Activated CD4-positive, CD25-positive, alpha-beta regulatory T cell treated with anti-CD3 and anti-CD28 coated beads, Interleukin-2, amount 50 U/mL, for 16 hours (primary cell): ENCODE data around the gene TCAF1.
"Not testable (repeated sequence)": the region's sequence is repeated elsewhere in the genome, so short reads cannot be mapped to it uniquely, and the experiment has no call there.

Experiments
- DNase-seq: peaks from one replicate; pipeline ENCODE4 v3.0.0-alpha.2; 2020; ENCODE audit warnings: low read depth, low spot score

TCAF1 gene

DNA sequence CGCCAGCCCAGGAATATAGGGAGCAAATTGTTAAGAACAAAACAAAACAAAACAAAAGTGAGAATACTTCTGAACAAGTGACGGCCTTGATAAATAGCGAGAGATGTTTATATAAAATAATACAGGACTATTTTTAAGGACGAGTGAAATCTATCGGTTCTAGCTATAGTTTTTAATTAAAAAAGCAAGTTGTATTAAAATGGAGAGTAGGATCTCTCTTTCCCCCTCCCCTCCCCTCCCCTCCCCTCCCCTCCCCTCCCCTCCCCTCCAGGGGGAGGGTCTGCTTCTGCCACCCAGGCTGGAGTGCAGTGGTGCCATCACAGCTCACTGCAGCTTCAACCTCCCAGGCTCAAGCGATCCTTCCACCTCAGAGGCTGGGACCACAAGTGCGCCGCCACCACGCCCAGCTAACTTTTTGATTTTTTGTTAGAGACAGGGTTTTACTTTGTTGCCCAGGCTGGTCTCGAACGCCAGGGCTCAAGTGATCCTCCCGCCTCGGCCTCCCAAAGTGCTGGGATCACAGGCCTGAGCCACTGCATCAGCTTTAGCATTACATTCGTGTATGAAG is 440 bp upstream of the TCAF1 start:
- DNase-seq: no peak

DNA sequence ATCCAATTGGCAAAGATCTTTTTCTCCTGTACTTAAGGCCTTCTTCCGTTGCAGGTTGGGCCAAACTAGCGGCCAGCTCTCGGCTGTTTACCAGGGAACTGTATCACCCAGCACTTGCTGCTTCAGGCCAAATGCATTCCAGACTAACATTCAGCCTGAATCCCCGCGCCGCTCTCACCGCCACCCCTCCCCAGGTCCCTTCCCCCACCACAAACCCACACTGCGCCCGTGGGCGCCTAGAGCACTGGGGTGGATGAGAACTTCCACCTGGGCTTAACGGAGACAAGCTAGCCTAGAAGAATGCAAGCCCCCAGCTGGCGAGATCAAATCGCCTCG is 676 bp downstream of the TCAF1 start:
- no peak for DNase-seq

DNA sequence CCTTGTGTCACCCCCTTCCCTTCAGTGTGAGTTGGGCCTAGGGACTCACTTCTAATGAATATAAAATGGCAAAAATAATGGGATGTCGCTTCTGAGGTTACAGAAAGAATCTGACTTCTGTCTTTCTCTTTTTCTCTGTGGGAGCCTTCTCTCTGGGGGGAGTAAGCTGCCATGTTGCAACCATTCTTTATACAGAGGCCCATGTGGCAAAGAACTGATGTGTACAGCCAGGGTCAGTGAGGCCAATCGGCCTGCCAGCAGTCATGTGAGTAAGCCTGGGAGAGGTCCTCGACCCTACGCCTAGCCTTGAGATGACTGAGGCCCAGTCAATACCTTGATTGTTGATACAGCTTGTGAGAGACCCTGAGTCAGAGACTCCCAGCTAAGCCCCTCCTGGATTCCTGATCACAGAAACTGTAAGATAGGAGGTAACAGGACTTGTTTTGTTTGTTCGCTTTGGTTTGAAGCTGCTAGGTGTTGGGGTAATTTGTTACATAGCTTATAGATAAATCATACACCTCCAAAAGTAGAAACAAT is 1.7 kb downstream of the TCAF1 start:
- no peak for DNase-seq

DNA sequence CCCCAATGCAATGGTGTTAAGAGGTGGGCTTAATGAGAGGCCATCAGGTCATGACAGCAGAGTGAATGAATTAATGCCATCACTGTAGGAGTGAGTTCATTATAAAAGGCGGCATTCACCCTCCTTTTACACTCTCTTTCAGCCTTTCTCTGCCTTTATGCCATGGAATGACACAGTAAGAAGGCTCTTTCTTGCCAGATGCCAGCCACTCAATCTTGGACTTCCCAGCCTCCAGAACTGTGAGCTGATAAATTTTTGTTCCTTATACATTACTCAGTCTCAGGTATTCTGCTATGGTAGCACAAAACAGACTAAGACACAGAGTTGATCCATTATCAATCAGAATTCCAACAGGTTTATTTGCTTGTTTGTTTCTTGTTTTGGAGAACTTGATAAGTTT is 3.2 kb downstream of the TCAF1 start:
- no peak for DNase-seq

DNA sequence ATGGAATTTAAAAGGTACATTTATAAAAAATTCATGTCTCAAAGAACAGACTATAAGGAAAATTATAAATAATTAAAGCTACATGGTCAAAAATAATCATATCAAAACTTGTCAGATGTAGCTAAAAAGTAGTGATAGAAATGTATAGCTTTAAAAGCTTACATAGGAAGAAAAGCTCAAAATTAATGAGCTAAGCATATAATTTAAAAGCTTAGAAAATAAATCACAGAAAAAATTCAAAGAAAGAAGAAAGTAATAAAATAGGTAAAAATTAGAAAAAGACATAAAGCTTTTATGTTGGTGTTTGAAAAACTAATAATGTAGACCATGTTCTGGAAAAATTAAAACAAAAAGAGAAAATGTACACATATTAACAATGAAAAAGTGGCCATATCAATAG is 5.3 kb downstream of the TCAF1 start:
- DNase-seq: no peak

DNA sequence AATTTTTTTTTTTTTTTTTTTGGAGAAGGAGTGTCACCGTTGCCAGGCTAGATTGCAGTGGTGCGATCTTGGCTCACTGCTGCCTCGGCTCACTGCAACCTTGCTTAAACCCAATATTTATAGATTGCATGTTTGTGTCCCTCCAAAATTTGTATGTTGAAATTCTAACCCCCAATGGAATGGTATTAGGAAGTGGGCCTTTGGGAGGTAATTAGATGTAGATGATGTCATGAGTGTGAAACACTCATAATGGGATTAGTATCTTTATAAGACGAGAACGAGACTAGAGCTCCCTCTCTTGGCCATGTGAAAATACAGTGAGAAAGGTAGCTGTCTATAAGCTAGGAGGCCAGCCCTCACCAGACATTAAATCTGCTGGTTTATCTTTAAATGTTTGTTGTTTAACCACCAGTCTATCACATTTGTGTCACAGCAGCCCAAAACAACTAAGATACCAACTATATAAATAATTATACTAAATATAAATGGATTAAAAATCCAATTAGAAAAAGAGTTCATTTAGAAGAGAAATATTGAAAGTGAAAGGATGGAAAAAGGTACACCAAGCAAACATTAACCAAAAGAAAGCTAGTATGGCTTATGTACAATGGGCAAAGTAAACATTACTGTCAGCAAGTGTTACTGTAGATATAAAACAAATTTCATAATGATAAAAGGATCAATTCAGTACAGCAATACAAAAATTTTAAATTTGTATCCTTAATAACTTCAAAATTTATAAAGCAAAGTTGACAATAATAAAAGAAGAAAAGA is 9.3 kb downstream of the TCAF1 start:
- DNase-seq: no peak

DNA sequence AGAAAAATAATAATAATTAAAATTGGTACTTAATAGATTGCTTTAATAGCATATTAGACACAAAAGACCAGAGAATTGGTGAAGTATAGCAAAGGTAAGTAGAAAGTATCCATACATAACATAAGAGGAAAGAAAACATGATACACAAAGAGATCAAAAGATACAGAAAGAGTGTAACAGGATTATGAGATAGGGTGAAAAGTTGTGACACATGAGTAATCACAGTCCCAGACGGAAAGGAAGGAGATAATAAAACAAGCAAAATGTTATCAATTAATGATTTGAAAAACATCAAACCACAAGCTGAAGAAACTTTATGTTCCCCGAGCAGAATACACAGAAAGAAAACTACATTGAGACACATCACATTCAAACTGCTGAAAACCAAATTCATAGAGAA is 10.5 kb downstream of the TCAF1 start:
- DNase-seq: no peak

DNA sequence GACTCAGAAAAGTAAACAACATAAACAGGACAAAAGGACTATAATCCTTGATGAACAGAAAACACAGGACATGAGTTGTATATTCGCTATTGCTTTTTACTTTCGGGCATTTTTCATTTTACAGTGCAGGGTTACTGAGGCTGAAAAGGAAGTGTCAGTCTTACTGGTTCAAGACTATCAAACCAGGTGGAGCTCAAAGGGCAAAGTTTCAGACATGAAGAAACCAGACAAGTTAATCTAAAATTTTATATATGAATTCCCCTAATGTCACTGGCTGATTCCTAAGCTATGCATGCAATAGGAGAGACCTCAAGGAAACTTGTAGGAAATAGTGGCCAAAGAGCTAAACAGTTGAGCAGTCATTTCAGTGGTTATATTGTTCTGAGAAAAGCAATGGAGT is 11.4 kb downstream of the TCAF1 start:
- no peak for DNase-seq

DNA sequence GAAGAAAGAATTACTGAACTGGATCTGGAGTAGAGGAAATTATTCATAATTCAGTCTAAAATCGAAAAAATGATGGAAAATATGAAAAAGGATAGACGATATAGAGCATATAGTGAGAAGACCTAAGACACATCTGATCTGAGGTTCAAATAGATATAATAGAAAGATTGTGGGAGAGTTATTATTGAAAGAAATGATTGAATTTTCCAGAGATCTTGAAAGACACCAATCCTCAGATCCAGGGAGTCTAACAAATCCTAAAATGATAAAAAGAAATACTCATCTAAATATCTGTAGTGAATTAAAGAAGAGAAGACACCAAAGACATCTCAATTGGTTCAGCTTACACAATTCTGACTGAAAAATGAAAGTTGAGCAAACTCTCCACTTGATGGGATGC is 12.9 kb downstream of the TCAF1 start:
- no peak for DNase-seq

DNA sequence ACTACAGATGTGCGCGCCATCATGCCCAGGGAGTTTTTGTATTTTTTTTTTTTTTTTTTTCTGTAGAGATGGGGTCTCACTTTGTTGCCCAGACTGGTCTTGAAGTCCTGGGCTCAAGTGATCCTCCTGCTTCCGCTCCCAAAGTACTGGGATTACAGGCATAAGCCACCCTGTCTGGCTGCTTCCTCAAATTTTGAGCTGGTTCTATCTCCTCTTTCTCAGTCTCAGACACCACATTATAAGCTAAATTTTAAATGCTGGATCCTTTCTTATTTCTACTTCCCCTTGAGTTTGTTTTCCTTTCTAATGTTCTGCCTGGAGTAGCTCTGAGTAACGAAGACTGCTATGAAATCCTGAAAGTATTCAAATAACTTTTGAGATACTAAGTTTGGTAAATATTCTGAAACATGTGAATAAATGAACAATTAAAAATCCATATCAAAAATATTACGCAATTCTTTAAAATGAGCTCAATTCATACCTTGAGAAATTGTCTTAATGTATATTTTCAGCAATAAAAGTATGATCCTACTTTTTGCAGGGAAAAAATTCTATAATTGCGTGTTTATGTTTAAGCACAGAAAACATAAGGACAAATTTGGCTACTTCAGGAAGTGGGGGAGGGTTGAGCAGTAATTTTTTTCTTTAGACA is 15.0 kb downstream of the TCAF1 start:
- no peak for DNase-seq

DNA sequence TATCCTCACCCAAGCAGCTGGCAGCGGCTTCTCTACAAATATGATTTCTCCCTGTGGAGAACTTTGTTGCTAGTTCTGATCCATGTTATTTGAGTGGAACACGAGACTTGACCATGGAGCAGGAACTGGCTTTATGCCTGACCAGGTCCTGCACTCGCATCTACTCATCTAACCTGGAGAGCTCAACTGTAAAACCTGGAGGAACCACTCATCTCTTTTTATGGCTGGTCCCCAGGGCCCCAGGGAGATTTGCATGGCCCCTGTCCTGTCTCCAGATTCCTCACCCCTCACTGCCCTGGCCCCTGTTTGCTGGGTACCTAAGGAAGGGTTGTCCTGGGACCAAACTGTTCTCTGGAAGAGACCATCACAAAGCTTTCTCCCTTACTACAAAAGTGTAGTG is 16.0 kb downstream of the TCAF1 start:
- DNase-seq: no peak

DNA sequence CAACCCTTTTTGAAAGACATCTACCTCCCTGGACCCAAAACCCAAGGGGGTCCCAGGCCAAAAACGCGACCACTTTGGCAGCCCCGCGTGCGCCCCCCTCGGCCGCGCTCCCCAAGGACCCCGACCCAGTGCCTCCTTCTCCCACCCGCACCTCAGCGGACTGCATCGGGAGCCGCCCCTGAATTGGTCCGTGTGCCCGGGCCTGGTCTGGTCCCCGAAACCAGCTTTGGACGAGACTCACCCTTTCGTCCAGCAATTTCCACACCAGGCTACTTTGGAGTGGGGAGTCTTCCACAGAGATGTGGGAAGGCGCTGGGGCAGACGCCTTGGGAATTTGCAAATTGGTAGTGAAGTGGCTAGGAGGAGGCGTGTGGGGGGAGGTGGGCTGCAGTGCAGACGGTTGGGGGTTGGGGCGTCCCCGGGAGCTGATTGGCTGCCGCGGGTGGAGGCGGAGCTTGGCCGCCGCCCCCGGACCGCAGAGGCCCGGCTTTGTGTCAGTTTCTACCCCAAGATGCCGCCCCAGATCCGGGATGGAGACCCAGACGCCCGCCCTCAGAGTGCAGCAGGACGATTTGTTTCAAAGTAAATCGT is 16.9 kb downstream of the TCAF1 start:
- no peak for DNase-seq

DNA sequence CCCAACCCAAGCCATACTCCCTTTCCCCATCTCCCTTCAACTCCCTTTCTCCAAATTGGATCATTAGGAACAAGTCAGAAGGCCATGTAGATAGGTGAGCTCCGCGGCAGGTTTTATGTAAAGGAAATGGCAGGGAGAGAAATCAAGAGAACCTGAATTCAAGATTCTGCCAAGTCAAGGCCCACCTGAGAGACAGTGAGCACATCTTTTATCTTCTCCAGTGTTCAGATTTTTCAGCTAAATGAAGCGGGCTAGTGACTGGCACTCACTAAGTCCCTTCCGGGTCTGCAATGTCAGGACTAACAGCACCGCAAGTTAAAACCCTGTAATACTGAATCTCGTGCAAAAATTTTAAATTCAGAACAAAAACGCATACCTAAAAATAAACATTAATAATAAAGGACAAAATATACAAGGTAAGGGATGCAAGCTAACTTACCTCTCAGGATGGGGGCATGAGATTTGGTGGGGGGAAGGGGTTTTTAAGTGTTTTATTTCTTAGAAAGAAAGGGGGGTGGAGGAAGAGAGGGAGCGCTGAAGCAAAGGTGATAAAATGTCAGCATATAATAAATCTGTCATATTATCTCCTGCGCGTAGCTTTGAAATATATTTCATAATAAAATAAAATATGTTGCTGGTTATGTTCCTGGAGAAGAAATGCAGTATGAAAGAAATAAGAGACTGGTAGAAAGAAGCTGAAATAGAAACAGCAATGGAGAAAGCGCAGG is 17.6 kb downstream of the TCAF1 start:
- no peak for DNase-seq

DNA sequence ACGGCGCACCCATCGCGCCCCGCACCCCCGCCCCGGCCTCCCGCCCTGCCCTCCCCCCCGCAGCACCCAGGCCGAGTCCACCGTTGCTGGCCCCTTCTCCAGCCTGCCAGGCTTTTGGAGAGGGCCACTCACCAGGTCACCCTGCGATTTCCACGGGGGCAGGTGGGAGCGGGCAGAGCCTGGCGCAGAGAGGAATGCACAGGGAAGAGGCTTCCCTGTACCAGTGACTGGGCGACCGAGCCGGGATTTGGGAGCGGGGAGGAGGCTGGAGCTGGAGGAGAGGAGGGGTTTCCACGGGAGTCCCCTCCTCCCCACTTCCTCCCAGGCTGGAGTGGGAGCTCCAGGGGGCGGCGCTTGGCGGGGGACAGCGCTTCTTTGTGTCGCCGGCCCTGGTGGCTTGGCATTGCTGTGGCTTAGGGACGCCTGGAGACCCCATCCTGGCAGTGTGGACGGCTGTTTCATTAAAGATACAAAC is 19.3 kb downstream of the TCAF1 start:
- no peak for DNase-seq

DNA sequence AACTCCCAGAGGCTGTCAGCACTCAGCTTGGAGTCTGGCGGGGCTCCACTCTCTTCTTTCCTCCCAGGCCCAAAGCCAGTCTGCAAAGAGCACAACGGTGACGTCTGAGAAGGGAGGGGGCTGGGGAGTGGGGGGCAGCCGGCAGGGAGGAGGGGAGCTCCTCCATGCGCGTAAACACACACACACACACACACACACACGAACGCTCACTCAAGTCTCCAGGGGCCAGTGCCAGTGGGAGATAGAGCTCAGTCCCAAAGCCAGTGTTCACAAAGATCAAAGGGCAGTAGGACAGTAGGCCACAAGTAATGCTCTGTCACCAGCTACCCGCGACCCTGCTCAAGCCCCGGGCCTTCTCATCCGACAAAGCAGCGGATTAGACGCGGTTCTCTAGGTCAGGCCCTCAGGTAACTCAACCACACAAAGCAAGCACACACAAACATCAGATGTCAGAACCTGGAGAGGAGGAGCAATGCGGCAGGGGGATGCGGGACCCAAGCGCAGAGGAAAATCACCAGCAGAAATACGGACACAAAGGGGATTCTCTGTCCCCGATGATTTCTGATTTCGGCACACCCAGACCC is 19.9 kb downstream of the TCAF1 start:
- no peak for DNase-seq

DNA sequence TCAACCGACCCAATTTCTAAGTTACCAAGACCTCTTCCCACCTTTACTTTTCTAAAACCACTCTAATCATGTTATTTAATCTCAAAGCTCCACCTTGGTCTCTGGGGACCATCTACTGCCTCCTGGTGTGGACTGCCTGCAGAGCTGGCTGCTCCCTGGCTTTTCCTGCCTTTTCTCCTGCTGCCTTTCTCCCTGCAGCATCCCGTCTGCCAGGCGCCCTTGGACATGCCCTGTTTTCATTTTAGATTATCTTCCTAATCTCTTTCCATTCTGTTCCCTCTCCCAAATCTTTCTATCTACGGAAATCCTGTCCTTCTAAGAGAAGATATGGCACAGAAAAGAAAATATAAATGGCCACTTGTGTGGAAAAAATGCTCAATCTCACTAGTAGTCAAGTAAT is 23.1 kb downstream of the TCAF1 start:
- DNase-seq: no peak

DNA sequence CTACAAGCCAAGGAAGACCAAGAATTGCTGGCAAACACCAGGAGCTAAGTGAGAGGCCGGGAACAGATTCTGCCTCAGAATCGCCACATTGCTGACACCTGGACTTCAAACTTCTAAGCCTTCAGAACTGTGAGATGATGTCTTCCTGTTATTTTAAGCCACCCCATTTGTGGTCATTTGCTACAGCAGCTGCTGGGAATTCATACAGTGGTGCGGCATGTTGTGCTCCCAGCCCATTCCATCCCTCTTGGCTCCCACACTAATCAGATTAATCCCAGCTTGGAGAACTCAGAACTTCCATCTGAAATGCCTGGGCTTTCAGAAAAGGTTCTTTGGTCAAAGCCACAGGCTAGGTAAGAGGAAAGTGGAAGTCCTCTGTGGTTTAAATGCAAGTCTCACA is 24.9 kb downstream of the TCAF1 start:
- no peak for DNase-seq

DNA sequence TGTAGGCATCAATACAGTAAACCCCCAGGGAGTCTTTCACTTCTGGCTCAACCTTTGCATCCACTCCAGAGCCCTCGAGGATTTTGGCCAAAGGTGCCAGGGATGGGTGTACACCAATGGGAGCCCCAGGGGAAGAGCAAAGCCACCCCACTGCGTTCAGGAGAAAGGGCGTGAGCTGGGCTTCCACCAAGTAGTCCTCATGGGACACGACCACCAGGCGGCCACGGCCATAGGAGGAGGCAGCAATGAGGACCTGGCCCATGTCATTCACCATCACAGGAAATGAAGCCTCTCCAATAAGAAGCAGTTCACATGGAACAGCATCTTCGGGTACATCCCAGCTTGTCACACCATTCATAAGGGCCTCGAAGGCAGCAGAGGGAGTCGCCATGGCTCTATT is 25.8 kb downstream of the TCAF1 start:
- no peak for DNase-seq

DNA sequence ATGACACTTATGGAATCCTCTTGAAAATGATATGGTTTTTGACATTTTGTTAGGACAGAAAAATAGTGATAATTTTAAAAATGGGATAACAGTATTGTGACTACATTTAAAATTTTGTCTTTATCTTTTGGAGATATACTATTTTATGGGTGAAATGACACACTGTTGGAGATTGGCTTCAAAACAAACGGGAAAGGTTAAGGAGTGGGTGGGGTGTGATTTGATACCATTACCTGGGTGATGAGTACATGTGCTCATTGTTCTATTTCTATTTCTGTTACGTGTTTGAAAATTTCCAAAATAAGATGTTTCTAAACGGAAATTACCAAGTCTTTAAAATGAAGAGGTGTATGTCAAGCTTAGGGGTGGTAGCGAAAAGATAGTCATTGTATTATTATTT is 28.7 kb downstream of the TCAF1 start:
- DNase-seq: not testable (repeated sequence)

DNA sequence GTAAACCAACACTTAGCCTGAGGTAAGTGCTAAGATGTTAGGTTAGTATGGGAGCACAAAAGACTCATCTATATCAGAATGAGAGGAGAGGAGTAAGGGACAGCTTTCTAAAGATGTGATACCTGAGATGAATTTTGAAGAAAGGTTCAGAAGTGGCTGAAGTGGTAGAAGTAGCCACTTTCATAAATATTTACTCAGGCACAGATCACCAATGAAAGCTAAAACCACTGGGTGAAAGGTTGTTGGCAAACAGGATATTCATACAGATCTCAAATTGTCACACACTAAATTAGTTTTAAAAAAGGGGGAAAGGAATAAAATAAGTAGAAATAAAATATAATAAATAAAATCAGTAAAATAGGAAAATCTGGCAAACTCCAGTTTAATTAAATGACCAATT is 30.4 kb downstream of the TCAF1 start:
- not testable (repeated sequence) for DNase-seq

DNA sequence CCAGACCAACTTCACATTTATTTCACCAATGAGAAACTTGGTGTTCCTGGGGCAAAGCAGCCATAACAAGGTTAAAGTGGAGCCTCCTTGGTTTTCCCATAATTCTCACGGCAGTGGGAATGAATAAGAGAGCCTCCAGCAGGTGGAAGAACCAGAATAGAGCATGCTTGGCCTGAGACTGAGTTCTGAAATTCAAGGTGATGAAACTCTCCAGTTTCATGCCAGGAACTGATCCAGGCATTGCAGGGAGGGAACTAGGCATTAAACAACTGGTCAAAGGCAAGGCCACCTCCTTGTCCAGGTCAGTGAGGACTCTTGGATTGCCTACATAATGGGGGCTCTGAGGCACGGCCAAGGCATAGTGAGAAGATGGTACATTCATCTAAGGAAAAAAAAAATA is 44.0 kb downstream of the TCAF1 start:
- DNase-seq: not testable (repeated sequence)
